Skin of body (tissue), 2 donors: ENCODE data around the gene NFIA. TPM values are rescaled to one million over a fixed set of nuclear protein-coding genes. Genes with fewer than 3 reads are reported as not detected.
"Not testable (repeated sequence)": the region's sequence is repeated elsewhere in the genome, so short reads cannot be mapped to it uniquely, and the experiment has no call there.

ENCODE experiments used
- DNase-seq: peaks from one replicate; lab custom pipeline; 2025; lab: John Stamatoyannopoulos, UW
- total RNA-seq: library from RNA; depleted of rRNA; stranded (reverse); fragments of >200 nt; gene quantifications from one replicate; pipeline ENCODE4 v1.2.3, GENCODE V29; 2014

The NFIA gene
- total RNA-seq, 1 donor from 2014 or later, result 47.7 TPM

GRCh38 chr1:61058483-61059245 lies 23.7 kb upstream of the NFIA start:
- DNase-seq, result no peak

GRCh38 chr1:61061601-61062000 lies 20.8 kb upstream of the NFIA start:
- DNase-seq, result not testable (repeated sequence)

GRCh38 chr1:61064673-61065072 lies 17.7 kb upstream of the NFIA start:
- DNase-seq, result no peak

GRCh38 chr1:61067446-61068019 lies 14.8 kb upstream of the NFIA start:
- no peak for DNase-seq

- no peak for DNase-seq
Observed at GRCh38 chr1:61070054-61070453, 12.3 kb upstream of the NFIA start.

- DNase-seq, result no peak
Observed at GRCh38 chr1:61071205-61072130, 10.9 kb upstream of the NFIA start.

GRCh38 chr1:61073871-61074270 lies 8.5 kb upstream of the NFIA start:
- no peak for DNase-seq

GRCh38 chr1:61075833-61076232 lies 6.5 kb upstream of the NFIA start:
- not testable (repeated sequence) for DNase-seq

- DNase-seq, result peak; percentile 88
Observed at GRCh38 chr1:61076728-61077675, 5.4 kb upstream of the NFIA start.

GRCh38 chr1:61077676-61078541 lies 4.5 kb upstream of the NFIA start:
- DNase-seq, result peak; percentile 100

GRCh38 chr1:61078618-61079295 lies 3.6 kb upstream of the NFIA start:
- peak; percentile 76 for DNase-seq

GRCh38 chr1:61079296-61079897 lies 3.0 kb upstream of the NFIA start:
- DNase-seq, result peak; percentile 91

- peak; percentile 95 for DNase-seq
Observed at GRCh38 chr1:61079898-61080336, 2.4 kb upstream of the NFIA start.

- peak; percentile 69 for DNase-seq
Observed at GRCh38 chr1:61080413-61081143, 1.8 kb upstream of the NFIA start.

- DNase-seq, result peak; percentile 58
Observed at GRCh38 chr1:61081144-61081685, 1.1 kb upstream of the NFIA start.

- peak; percentile 66 for DNase-seq
Observed at GRCh38 chr1:61081686-61082310, 563 bp upstream of the NFIA start.
